GM21717 (cell line): Measurements from ENCODE around the gene N4BP2.

ENCODE experiments used
- ATAC-seq: cut with Tn5 transposase; IDR thresholded peaks from one replicate; pipeline ENCODE4 v1.9.1; 2021; ENCODE audit warnings: mild to moderate bottlenecking, moderate library complexity; ENCODE audit not compliant: unreplicated experiment

The N4BP2 gene

DNA sequence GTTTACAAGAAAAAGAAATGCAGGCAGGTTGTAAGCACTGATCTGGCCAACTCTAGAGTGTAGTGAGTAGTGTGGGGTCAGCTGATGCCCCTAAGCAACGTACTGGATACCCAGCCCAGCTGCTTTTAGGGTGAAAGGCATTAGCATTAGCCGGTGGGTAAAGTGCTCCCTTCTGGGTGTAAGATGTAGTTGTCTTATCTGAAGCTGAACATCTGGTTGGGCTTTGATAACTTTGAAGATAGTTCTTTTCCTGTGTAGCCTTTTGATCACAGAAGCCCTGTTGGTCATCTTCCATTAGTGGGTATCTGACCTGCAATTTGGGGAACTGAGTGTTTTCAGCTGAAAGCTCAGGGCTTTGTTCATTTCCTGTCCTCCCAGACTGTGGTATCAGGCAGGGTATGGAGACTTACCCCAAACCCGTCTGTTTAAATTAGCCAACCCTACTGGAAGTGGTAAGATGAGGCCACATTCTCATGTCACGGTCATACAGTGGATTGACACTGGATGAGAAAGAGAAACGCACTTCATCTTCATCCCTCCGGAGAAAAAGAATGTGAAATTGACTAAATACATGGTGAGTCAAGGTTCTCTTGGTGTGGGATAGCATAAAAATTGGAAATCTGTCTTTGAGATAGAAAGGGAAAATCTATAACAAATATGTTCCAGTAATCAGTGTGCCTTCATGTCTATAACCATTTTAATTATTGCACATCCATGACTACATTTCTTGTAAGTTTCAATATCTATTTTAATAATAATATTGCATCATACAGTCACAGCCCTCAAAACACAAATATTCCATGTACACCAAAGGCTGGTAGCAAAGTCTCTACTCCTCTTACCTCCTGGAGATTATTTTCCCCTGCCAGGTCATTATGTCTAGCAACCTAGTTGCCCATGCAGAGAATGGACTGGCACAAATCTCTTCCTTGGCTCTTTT is 148.9 kb downstream of the N4BP2 start:
- peak; percentile 51 for ATAC-seq

- ATAC-seq = no peak
Observed at GRCh38 chr4:40206426-40206825, 149.8 kb downstream of the N4BP2 start.
